Left cardiac atrium (tissue), 4 donors: Measurements from ENCODE around the gene DACH1. TPM values are rescaled to one million over a fixed set of nuclear protein-coding genes. Genes with fewer than 3 reads are reported as not detected.
A peak's percentile ranks its signal among the peaks of the same experiment; 100 is the strongest.

ENCODE experiments used
- ATAC-seq, 2 donors: fragments of 200-7000 bp; cut with Tn5 transposase; one replicate each; pipeline ENCODE4 v1.9.1; 2020; ENCODE audit warnings: mild to moderate bottlenecking in 2 of 2, moderate library complexity in 2 of 2
- DNase-seq: peaks from one replicate; pipeline ENCODE4 v3.0.0-alpha.2; 2020
- intact Hi-C, 2 donors: fragments of 100-400 bp; cut with DNase I; formaldehyde crosslinking; loops; one replicate each; pipeline versions ENCODE4 v1.14.1 to v1.15.1; 2022 to 2023
- total RNA-seq, 2 donors: library from RNA; stranded (reverse); fragmentation: NEBNext Ultra II Directional; extraction: Animal tissue kit (Norgen Biotek cat#: 25700); gene quantifications; one replicate each; pipeline ENCODE4 v1.2.1, GENCODE V29; 2021
- donor health status: DM: no; HTN: yes; CAD: no.
- donor health status: DM: no; HTN: yes; CAD: no; lungs with severe emphysema.
- donor health status: DM: yes; HTN: yes; CAD: no.
- donor health status: Dilated cardiomyopathy.

DACH1 gene
- total RNA-seq, 2 donors from 2014 or later: 1.7 to 3.1 TPM

DNA sequence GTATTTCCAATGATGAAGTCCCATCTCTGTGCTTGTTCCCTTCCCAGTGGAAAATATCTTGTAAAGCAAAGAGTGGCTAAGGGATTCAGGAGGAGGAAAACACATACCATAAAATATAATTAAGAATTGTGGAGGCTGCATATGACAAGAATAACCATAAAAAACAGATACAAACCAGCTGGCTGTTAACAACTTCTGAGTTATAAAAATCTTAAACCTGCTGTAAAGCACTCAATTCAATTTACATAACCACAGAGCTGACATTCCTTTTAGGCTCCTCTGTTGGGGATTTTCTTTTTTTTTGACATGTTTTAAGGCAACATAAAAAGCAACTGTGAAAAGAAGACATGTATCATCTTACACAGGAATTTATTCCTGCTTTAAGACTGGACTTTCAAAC is 207.6 kb downstream of the DACH1 start:
- no peak for DNase-seq
- intact Hi-C loops: no loop called here
- ATAC-seq: no peak

DNA sequence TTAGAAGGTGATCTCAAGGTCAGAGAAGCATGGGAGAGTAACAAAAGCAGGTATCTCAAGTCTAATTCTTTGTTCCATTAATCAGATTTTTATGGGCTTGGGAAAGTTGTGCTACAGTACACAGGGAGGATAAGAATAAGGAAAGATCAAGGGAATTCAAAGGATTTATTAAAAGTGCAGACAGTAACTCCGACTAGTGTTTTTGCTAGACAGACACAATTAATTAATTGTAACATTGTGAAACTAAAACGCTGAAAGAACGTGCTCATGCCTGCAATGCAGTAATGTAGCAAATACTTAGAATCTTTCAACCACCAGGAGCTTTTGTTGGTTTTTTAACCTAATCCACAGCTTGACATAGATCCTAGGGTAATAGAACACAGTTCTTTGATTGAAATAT is 221.5 kb downstream of the DACH1 start:
- intact Hi-C loops: no loop called here
- no peak for ATAC-seq
- no peak for DNase-seq

DNA sequence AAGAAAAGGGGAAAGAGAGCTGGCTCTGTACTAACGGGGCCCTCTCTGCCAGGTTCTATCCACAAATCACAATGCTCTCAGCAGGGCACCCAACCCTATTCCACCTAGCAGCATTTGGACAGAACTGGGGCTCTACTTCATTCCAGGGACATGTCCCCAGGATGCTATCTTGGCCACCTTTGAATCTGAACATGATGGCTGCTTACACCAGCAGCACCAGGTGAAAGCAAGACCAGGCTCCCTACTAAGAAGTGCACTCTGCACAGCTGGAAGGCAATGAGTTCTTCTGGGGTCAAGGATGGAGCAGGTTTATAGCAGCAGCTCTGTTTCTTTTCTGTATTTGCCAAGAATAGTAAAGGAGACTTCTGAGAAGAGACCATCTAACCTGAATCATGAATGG is 222.4 kb downstream of the DACH1 start:
- ATAC-seq (no peak), DNase-seq (no peak)
- intact Hi-C loops: no loop called here

DNA sequence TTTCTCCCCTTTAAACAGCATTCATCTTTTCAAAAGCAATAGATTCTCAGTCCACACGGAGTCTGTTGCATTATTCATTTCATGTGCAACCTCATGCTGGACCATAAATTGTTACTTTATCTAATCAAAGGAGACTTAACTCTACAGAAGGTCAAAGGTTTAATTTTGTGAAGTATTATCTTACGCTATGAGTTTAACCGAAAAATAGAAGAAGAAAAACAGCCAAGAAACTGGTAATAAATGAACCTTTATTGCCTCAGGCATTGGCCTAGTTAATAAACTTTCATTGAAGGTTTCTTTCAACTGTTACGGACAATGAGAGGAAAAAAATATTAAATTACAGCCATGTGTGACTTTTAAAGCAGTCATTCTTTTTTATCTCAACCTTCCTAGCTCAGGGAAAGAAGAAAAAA is 223.6 kb downstream of the DACH1 start:
- ATAC-seq (no peak), DNase-seq (no peak)
- intact Hi-C loops: no loop called here

DNA sequence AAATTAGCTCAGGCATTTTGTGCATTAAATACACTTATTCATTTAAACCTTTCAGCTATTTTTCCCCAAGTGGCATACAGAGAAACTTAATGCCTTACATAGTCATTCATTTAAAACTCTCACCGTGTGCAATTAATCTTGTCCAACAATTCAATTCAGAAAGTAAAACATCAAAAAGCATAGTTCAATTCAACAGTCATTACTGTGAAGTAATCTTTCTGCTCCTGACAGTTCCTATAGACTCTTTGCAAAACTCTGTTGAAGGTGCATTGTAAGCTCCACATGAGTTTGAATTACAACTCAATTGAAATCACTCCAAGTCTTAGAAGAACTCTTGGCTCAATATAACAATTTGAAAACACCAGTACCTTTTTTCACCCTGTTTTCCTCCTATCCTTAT is 228.3 kb downstream of the DACH1 start:
- ATAC-seq (no peak), DNase-seq (no peak)
- intact Hi-C loops: no loop called here

DNA sequence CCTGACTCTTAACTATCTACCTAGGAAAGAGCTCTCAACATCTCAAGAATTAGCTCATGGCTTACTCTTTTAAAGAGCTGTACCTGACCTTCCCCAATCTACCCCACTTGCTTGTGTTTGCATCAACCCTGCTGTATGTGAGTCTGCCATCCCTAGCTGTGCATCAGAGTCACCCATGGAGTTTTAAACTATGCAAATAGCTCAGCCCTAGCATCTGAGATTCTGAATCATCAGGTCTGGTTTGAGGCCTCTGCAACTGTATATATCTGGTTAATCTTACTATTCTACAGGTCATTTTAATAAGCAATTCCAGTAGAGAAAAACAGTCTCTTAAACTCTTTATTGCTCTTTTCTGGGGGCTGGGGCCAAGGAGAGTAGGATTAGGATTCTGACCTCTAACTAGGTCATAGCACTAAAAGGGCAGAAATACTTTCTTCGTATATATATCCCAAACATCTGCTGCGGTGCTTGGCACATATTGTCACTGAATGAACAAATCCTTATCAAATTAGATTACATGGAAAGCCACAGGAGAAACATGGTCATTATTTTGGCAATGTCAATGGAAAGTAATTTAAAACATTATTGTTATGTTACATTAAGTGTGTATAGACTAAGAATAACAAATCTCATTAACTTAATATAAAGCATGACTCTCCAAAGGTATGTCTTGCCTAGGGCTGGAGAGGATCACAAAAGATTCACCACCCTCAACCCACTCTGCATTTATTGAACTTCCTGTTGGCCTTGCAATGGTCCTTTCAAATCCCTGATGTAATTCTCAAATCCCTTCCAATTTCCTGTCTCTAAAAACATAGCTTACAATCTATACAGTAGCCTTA is 232.2 kb downstream of the DACH1 start:
- ATAC-seq: no peak
- no peak for DNase-seq
- intact Hi-C loops: no loop called here

DNA sequence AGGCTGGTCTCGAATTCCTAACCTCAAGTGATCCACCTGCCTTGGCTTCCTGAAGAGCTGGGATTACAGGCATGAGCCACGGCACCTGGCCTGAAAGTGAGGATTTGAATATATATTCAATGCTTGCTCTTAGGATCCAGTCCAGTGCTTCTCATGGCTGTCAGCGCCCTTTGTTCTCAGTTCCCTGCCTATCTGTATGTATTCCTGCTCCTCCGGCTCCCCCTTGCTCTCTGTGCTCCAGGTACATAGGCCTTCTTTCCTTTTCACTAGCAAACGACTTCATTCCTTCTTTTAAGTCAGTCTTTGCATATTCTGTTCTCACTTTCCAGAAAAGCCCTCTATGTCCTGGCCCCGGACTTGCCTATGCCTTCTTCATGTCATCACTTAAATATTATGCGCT is 232.8 kb downstream of the DACH1 start:
- DNase-seq (no peak), ATAC-seq (no peak)
- intact Hi-C loops: no loop called here

DNA sequence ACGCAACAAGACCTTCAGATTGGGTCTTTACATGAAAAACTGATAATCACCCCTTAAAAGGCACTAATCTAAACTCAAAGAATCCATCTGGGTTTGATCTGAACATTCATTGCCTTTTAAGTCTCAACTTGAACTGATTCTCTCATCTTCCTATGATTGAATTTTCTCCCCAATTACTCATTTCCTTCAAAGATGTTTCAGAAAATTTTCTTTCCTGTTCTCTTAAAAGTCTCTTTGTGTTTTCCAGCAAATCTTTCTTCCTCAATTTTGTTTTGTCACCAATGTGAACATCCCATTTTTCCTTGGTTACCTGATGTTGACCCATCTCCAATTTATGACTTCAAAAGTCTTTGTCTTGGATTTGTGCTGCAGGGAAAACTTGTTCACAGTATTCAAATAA is 234.3 kb downstream of the DACH1 start:
- ATAC-seq: no peak
- intact Hi-C loops: no loop called here
- DNase-seq: no peak

DNA sequence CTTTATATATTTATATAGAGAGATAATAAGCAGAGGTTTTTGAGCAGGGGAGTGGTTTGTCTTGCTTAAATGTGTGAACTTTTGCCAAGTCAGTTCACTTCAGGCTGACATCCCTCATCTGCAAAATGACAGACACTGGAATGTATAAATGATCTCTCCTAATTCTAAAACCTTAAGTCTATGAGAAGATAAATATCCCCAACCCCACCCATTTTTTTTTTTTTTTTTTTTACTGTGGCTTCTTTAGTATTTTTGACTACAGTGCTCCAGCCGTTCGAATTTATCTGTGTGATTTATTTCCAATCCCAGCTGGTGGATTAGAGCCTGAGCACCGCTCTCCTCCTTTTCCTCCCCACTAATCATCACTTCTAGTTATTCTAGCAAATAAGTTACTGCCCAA is 234.8 kb downstream of the DACH1 start:
- DNase-seq (no peak), ATAC-seq (no peak)
- intact Hi-C loops: no loop called here

DNA sequence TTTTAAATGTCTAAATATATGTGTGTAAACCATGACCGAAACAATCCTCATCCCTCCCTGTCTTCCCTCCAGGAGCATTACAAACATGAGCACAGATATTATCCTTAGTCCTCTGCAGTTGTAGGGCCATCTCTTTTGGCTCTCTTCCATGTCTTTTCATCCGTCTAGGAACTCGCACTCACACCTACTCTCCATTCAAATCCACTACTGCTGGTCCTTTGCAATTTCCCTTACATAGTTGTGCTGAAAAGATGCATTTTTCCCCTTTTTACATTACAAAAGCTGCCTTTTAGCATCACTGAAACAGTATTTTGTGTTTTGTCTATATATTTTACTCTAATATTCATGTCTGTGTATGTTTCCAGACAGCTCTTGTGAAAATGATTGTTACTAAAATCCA is 237.8 kb downstream of the DACH1 start:
- intact Hi-C loops: no loop called here
- ATAC-seq: no peak

DNA sequence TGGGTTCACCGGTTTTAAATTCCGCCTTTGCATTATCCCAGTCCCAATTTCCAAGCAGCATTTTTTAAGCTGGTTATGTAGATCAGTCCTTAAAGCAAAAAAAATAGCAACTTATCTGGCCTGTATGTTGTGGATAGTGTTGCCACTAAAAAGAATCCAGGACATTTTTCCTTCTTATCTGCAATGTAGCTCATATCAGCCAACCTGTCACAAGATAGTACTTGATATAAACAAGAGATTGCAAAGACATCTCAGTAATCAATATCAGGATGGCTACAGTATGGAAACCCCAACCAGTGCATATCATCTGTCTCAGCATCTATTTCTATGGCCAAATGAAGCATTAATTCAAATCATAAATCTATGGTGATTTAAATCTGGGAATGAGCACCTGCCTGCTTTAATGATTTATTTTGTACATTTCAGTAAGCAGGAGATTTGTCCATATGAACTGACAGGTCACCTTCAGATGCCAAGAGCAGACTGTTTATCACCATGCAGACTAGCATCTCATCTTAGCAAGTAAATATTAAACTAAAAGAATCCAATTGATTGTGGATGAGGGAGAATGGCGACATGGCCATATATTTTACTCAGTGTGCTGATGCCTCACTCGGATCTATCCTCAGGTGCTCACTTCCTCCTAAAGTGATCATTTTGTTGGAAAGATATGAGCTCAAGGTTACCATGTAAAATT is 240.4 kb downstream of the DACH1 start:
- ATAC-seq: no peak
- no peak for DNase-seq
- intact Hi-C loops: no loop called here

More for the DNA sequence above, 237.8 kb downstream of the DACH1 start:
- no peak for DNase-seq

DNA sequence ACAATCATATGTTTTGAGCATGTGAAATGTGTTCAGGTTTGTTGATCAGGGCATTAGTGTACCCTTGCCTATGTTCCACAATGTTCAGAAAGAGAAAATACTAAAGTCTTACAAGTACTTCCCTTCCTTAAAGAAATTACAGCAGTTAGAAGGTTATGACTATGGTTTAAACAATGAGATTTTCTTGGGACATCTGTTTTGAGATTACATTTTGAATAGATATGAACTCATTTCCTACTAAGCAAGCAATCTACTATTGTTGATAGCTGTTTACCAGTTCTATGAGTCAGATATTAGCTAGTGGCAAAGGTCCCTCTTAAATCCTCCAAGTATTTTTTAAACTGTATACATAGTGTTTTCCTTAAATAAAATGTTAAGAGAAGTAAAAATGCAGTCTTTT is 241.3 kb downstream of the DACH1 start:
- DNase-seq: no peak
- peak in 1 of 2 donors; percentile 12 for ATAC-seq
- intact Hi-C loops: no loop called here

DNA sequence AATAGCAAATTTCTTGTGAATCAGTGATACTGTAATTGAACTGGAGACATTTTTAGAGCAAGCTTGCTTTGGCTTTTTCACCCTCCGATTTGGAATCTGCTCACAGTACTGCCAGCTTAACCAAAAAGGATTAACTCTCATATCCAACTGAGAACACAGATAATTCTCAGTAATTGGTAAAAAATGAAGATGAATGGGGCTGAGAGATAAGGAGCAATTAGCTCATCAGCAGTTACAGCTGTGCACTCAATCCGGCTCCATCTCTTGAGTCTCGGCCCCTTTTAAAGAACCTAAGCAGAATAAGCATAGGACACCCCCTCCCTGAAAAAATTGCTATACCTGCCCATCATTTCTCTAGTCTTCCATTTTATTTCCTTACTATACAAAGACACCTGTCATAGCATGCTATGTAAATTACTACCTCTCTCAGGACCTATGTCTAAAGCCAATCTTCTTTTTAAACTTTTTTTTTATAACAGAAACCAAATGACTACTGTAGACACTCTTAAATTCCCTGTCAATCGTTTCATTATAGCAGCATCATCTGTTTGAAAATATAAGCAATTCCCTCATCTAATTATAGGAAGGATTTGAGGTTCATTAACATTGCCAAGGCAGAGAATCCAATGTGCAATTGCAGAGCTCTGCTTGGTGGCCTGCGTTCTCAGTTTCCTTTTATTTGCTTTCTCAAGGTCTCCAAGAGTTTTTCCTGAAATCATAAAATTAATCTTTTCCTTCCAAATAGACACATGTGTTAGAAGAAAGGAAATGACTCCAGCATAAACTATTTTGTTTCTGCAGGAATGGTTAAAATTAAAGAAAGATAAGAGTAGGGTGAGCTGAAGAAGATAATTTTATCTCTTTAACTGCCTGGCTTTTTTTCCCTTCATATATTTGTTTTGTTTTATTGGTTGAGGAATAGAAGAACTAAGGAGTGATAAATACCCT is 242.1 kb downstream of the DACH1 start:
- intact Hi-C loops: no loop called here
- ATAC-seq (no peak), DNase-seq (no peak)

DNA sequence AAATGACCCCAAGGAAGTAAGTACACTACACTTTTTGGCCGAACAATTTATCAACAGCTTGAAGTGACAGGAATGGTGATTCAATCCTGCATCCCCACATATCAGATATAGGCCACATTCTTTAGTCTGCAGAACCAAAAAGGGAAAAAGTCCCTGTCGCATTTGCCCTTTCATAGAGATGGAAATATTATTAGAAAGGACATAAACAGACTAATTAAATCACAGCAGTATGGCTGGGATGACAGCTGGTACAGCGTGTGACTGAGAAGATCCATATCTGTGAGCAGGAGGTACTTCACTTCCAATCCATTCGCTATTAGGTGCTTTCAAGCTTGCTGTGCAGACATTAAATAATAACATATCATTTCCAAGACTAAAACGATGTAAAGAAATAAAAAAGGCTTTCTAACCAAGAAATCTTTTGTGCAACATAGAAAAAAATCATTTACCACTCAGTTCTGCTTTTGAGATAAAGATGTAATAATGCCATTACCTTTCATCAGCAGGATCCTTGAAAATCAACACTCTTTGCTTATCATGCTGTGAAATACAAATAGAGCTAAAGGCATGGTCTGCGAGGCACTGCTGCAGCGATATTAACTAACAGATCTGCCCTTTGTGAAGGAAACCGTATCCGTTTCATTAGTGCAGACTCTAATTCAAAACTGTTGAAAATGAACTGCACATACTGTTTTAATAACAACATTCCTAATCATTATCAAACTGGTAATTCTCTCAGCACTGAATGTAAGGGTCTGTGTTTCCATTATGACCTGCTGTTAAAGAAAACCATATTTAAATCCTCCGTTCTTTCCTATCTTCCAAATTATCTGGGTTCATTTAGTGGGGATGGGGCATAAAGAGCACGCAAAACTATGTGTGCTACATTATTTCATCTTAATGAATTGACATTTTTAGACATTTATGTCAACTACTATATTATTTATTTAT is 245.6 kb downstream of the DACH1 start:
- no peak for ATAC-seq
- intact Hi-C loops: no loop called here
- DNase-seq: no peak

DNA sequence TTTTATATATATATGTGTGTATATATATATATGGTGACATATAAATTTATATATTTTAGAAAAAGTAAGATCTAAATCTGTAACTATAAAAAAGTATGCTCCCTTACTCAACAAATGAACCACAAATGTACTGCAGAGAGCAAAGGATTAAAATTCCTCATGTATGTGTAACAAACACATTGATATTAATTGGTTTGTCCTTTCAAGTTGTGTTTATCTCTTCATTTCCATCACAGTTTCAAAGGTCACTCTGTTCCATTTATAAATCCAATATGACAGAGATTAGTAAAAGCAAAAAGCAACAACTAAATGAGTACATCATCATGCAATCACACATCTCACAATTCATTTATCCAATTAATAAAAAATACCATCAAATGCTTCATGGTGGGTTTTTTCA is 247.9 kb downstream of the DACH1 start:
- no peak for DNase-seq
- ATAC-seq: no peak
- intact Hi-C loops: no loop called here

DNA sequence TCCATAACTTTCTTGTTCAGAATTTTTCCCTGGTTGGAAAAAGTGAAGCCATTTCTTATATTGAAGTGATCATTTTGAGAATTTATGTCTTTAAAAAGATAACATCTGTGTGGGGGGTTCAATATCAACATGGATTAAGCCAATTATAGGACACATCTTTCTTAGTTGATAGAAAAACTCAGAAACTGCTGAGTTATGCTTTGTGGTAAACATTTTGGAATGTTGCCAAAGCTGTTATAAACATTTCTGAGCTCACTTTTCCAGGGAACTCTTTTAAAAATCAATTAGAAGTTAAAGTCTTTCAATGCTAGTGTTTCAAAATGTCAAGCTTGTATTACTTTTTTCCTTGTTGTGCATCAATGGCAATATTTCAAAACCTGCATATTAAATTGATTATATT is 248.8 kb downstream of the DACH1 start:
- intact Hi-C loops: no loop called here
- DNase-seq (no peak), ATAC-seq (no peak)

DNA sequence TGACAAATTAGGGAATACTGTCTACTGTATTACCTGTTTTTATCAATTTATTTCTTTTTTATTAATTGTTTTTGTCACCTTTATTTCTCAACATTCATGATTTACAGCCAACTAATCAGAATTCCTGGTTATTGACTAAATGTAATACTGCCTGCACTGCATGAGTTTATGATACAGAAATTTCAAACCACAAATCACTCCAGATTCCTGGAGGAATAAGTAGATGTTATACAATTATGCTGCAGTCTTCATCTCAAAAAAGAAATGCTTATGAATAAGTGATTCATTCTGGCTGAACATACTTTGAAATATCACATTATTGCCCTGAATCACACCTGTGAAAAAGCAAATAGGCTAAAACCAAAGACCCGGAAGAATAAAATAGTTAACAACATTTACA is 249.7 kb downstream of the DACH1 start:
- intact Hi-C loops: no loop called here
- DNase-seq: no peak
- ATAC-seq: no peak

DNA sequence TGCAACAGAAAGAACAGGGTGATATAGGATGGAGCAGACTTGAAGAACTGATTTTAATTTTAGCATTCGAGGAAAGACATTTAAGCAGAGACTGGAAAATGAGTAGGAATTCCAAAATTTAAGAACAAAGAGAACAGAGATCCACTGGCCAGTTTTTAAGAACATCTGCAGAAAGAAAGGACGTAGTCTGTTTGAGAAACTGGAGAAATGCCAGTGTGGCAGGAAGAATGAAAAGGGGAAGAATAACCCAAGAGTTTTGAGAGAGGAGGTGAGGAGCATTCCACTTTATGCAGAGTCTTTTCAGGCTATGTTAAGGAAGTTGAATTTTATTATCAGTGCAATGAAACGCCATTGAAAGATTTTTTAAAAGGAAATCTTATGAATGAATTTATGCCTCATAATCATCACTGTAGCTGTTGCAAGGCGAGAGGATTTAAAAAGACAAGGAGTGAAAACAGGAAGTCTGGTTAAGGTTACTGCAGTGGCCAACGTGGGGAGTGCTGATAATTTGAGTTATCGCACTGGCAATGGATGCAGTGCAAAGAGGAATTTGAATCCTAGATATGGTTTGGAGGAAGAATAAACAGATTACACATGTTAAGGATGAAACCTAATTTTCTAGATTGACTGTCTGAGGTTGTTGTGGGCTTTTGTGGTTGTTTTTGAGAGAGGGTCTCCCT is 253.8 kb downstream of the DACH1 start:
- intact Hi-C loops: no loop called here
- ATAC-seq (no peak), DNase-seq (no peak)
